ENCODE data around the gene TMEM205. TPM values are rescaled to one million over a fixed set of nuclear protein-coding genes. Genes with fewer than 3 reads are reported as not detected.

Gene TMEM205
- total and polyA plus RNA-seq, 2 experiments from 2014 or later: 123 to 293 TPM

- no peaks in the 10 kb centered on the region for H3K79me2 ChIP-seq (replicated peaks; ENCODE audit: insufficient read depth)
- Mint-ChIP-seq H3K4me1 (peaks cover 6% of the 10 kb centered on the region; the same call in 2 of the 3 replicates), H3K27ac (no peak overlapping the region), H3K36me3 (ENCODE audit: low read depth) (no peaks in the 10 kb centered on the region), H3K4me3 (no peak overlapping the region), H3K9me3 (no peaks in the 10 kb centered on the region), H3K27me3 (ENCODE audit: insufficient read depth, low read depth, poor library complexity) (peaks cover 8% of the 10 kb centered on the region)
- peak overlapping the region; percentile 63; the same call in 1 of the 2 replicates for H2AFZ ChIP-seq
- DNase-seq (ENCODE audit: low spot score): no peak
- H3F3A ChIP-seq (replicated peaks; ENCODE audit: low read depth): no peaks in the 10 kb centered on the region
- H3K4me1 ChIP-seq (ENCODE audit: insufficient read depth): peaks cover 3% of the 10 kb centered on the region
- ATAC-seq: no peak
- H3K4me3 ChIP-seq: no peak overlapping the region
- no peaks in the 10 kb centered on the region for H4K20me1 ChIP-seq (replicated peaks; ENCODE audit: insufficient read depth)
- H3K36me3 ChIP-seq (ENCODE audit: insufficient read depth): no peaks in the 10 kb centered on the region
- no peak overlapping the region for H3K27ac ChIP-seq (ENCODE audit: low read depth)
- no peak overlapping the region for H3K4me2 ChIP-seq
- no peaks in the 10 kb centered on the region for H3K9me2 ChIP-seq (ENCODE audit: insufficient read depth)
- H3K27me3 ChIP-seq (ENCODE audit: insufficient read depth): no peaks in the 10 kb centered on the region
- TF ChIP-seq CREB1 (CRISPR knock-in tag; IDR thresholded peaks at IDR 0.05; ENCODE audit: low read depth) (no peak), REST (IDR thresholded peaks at IDR 0.05; ENCODE audit: unreplicated experiment) (no peak)
Observed at GRCh38 chr19:11296264-11296663, 49.8 kb downstream of the TMEM205 start.

- no peaks in the 10 kb centered on the region for H3K36me3 ChIP-seq (ENCODE audit: insufficient read depth)
- no peaks in the 10 kb centered on the region for H3F3A ChIP-seq (replicated peaks; ENCODE audit: low read depth)
- H3K9me2 ChIP-seq (ENCODE audit: insufficient read depth): no peaks in the 10 kb centered on the region
- peaks cover 3% of the 10 kb centered on the region for H3K4me1 ChIP-seq (ENCODE audit: insufficient read depth)
- Mint-ChIP-seq H3K27me3 (ENCODE audit: insufficient read depth, low read depth, poor library complexity) (peaks cover 8% of the 10 kb centered on the region), H3K4me3 (no peak within 1 kb of the TSS), H3K27ac (no peak within 1 kb of the TSS), H3K36me3 (ENCODE audit: low read depth) (no peaks in the 10 kb centered on the region), H3K4me1 (peaks cover 6% of the 10 kb centered on the region; the same call in 2 of the 3 replicates), H3K9me3 (no peaks in the 10 kb centered on the region)
- TF ChIP-seq CTCF (conservative IDR thresholded peaks at IDR 0.05; ENCODE audit: low read depth in 2 of 2) (peak; percentile 27 to 56; a peak in 3 of 4 replicates), REST (IDR thresholded peaks at IDR 0.05; ENCODE audit: unreplicated experiment) (no peak), NANOG (IDR thresholded peaks at IDR 0.05; ENCODE audit: borderline replicate concordance) (no peak), POLR2AphosphoS5 (IDR thresholded peaks at IDR 0.05; ENCODE audit: low read depth) (no peak)
- no peak for ATAC-seq
- H3K79me2 ChIP-seq (replicated peaks; ENCODE audit: insufficient read depth): no peaks in the 10 kb centered on the region
- no peaks in the 10 kb centered on the region for H4K20me1 ChIP-seq (replicated peaks; ENCODE audit: insufficient read depth)
- H3K4me2 ChIP-seq: no peak within 1 kb of the TSS
- no peaks in the 10 kb centered on the region for H3K27me3 ChIP-seq (ENCODE audit: insufficient read depth)
- no peak for DNase-seq (ENCODE audit: low spot score)
- no peak within 1 kb of the TSS for H3K4me3 ChIP-seq
- H3K27ac ChIP-seq (ENCODE audit: low read depth): no peak within 1 kb of the TSS
- peak within 1 kb of the TSS; percentile 63; the same call in 1 of the 2 replicates for H2AFZ ChIP-seq
Observed at GRCh38 chr19:11295665-11296245, 50.3 kb downstream of the TMEM205 start, which contains the start of gene TSPAN16. Gene TSPAN16, plus strand, starts transcription at chr19:11296160. Its CDS starts 138 bp downstream, at chr19:11296298.

Measured in GM23338 (cell line).